NCI-H2107 (cell line): ENCODE data around the gene PARD3.
"Not testable (repeated sequence)": the region's sequence is repeated elsewhere in the genome, so short reads cannot be mapped to it uniquely, and the experiment has no call there.

Experiments used
- DNase-seq: peaks from one replicate; lab custom pipeline; 2025; lab: John Stamatoyannopoulos, UW

PARD3 gene

DNA sequence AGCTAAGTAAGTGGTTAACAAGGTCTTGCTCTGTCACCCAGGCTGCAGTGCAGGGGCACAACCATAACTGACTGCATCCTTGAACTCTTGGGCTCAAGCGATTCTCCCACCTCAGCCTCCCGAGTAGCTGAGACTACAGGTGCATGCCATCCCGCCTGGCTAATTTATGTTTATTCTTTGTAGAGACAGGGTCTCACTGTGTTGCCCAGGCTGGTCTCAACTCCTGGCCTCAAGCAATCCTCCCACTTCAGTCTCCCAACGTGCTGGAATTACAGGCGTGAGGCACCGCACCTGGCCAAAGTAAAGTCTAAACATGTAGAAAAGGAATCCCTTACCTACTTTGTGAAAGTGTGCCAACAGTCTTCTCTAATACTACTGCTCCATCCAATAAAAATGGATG, 17.9 kb downstream of the PARD3 start:
- DNase-seq, result no peak

GRCh38 chr10:34796133-34796532, 19.0 kb downstream of the PARD3 start:
- no peak for DNase-seq

GRCh38 chr10:34795334-34795733, 19.8 kb downstream of the PARD3 start:
- no peak for DNase-seq

- no peak for DNase-seq
Observed at GRCh38 chr10:34794835-34795234, 20.3 kb downstream of the PARD3 start.

GRCh38 chr10:34793581-34793980, 21.5 kb downstream of the PARD3 start:
- DNase-seq, result not testable (repeated sequence)

GRCh38 chr10:34792881-34793280, 22.2 kb downstream of the PARD3 start:
- DNase-seq, result no peak

- DNase-seq, result peak; percentile 43
Observed at GRCh38 chr10:34791947-34792346, 23.1 kb downstream of the PARD3 start.

GRCh38 chr10:34791228-34791627, 23.9 kb downstream of the PARD3 start:
- DNase-seq, result no peak

- DNase-seq, result no peak
Observed at GRCh38 chr10:34789966-34790506, 25.1 kb downstream of the PARD3 start.

DNA sequence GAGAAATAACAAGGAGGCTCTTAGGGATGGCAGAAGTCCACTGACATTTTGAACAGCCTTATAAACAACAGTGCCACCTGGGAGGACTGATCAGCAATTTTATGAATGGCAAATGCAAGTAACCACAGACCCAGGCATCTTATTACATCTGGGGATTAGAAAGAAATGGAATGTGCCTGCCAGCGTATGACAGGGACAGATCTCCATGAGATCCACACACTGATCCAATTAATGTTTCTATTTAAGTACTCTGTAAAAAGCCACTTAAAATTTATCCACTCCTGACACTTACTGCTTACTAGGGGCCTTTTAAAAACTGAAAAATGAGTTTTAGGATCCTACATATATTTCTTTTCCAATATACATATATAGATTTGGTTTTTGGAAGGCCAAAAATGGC, 28.6 kb downstream of the PARD3 start:
- no peak for DNase-seq

DNA sequence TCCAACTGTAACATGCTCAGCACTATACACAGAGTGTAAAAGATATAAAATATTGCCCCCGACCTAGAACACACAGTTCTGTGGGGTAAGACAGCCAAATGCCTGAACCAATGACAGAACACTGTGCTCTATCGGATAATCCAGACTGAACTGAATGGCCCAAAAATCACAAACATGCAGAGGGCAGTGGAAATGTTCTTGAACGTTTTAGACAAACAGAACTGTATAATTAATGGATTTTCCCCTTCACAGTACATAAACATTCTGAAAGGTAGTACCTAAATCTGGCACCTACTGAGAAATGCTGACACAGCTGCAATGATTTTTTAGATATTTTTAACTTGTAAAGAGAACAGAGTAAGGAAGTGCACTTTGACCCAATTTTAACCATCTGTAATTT, 33.4 kb downstream of the PARD3 start:
- no peak for DNase-seq

GRCh38 chr10:34780818-34781380, 34.2 kb downstream of the PARD3 start:
- DNase-seq, result no peak

DNA sequence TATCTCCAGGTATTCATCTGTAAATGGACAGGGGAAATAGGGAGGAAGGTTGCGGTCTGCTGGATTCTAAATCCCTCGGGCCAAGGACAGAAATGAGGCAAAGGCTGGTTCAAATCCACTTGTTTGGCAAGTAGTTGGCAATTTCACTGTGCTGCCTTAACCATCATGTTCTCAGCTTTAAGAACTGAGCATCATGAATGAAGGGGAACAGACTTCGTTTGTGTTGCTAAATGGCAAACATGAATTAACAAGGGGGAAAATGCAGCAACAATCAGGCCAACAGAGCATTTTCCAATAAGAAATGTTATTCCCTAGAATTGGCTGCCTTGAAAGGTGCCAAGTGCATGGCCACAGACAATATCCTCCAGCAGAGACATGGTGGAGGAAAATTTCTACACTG, 36.9 kb downstream of the PARD3 start:
- DNase-seq, result no peak

DNA sequence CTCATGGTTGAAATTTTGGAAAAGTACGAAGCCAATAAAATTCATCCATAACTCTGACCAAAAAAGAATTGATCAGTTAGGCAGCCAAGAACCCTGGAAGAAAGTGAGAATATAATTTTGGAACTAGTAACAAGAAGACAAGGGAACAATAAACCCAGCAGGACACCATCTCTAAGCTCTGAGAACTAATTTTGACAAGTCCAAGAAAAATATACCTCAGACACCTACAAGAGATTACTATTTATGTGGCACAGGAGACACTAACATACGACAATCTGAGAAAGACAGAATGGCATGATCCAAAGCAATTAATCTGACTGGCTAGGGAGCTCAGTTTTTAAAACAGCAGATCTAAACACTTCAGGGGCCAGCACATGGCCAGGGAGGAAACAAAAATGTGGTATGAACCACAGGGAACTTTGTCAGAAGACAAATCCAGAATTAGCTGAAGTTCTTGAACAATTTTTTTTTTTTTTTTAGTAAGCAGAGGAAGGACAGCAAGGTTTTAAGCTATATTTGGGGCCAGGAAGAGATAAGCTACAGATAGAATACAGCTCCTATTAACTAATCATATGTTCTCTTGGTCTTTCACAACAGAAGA, 38.9 kb downstream of the PARD3 start:
- DNase-seq, result no peak

GRCh38 chr10:34775044-34775637, 40.0 kb downstream of the PARD3 start:
- DNase-seq, result no peak

DNA sequence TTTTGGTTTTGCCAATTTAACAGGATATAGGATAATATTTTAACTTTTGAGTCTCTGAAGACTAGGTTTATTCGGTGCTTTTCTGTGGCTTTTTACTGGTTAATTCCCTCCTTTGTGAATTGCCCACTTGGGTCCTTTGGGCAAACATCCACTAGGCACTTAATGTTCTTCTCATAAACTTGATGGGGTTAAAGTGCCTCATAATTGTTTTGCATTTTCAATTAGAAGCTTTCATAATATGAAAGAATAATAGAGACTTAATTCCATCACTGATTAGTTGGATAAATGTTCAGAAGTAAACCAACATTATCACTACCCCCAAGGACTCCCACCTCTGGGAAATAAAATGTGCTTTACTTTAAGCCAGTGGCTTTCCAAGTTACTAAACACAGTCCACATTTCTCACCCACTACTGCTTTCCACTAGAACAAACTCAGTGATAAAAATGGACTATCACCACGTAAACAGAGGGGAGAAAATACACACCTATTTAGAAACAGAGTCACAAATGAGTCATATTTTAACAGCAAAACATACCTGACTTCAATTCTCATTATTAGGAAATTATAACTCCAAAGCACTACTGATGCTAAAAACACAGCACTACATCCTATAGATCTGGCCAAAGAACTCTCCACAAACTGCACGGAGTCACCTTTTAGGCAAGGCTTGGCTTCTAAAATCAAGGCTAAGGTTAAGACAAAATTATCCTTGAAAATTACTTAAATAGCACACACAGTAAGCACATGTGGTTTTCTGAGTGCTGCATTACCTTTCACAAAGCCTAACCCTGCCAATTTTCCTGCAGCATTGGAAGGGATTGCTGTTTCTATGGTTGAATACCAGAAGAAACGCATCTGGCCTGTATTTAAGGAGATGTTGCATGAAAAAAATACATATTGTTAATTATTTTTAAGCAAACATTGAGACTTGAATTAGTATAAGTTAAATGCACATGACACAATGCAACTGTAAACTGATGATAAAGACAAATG, 41.2 kb downstream of the PARD3 start:
- no peak for DNase-seq

DNA sequence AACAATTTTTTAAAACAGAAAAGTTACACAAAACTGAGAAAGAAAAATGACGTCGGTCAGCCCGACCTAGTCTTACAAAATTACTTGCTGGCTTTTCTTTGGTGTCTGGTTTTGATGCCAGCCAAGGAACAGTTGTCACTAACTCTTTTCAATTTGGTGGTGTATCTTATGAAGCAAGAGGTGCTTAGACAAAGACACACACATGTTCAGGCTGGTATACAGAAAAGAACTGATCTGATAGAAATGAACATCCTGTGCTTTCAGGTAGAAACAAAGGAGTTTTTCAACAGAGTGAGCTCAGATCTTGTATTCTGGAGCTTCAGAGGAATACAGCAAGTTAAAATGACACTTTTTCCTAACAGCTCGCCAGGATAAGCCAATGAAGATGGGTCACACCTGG, 43.6 kb downstream of the PARD3 start:
- no peak for DNase-seq

- DNase-seq, result no peak
Observed at GRCh38 chr10:34771106-34771505, 44.0 kb downstream of the PARD3 start.

DNA sequence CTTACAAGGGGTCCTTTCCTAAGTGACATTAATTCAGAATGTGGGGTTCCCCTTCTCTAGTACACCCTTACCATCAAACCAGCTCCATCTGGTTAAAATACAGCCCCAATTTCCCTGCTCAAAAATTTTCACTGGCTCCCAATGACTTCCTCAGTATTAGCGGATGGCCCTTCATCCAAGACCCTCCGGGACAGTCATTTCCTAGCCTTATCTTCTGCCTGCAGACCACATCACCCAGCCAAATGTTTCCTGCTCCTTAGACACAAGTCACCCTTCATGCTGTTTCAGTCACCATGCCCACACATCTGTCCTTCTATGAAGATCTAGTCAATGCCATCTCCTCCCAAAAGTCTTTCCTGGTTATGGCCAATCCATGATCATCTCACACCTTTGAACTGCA, 45.2 kb downstream of the PARD3 start:
- DNase-seq, result no peak

DNA sequence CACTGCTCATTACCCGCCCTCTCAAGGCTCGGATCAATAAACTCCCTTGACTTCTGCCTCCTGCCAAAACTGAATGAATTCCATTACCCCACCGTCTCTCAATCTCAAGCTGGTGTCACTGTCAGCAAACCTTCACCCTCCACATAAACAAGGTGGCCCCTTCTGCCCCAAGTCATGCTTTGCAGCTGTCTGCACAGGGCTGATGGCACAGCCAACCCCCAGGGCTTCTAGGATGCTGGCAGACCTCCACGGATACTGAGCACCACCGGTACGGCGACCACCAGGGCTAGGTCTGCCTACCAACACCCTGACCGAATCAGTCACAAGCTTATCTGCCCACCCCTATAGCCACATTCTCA, 46.1 kb downstream of the PARD3 start:
- DNase-seq, result no peak

DNA sequence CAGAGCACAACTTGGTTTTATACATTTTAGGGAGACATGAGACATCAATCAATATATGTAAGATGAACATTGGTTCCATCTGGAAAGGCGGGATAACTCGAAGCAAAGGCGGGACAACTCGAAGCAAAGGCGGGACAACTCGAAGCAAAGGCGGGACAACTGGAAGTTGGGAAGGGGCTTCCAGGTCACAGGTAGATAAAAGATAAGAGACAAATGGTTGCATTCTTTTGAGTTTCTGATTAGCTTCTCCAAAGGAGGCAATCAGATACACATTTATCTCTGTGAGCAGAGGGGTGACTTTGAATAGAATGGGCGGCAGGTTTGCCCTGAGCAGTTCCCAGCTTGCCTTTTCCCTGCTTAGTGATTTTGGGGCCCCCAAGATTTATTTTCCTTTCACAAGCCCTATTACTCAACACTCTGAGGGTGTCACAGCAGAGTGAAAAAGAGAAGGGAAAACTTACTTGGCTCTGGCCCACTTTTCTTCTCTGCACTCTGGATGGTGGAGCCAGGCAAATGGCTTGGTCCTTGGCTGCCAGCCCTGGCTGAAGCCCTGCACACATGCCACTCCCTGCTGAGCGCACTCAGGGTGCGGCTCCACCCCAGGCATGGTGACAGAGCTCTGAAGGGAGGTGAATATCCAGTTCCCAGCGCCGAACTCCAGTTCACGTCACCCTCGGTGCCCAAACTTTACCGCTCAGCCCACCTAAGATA, 46.7 kb downstream of the PARD3 start:
- peak; percentile 57 for DNase-seq
